ENCODE results near the gene WDR55.
"Not testable (repeated sequence)": the region's sequence is repeated elsewhere in the genome, so short reads cannot be mapped to it uniquely, and the experiment has no call there.

- not testable (repeated sequence) for TF ChIP-seq POLR2A, CTCF (IDR thresholded peaks at IDR 0.05)
These were observed 41.6 kb upstream of the WDR55 start for GRCh38 chr5:140623061-140623460.
